ENCODE data around the gene PHPT1.
A peak's percentile ranks its signal among the peaks of the same experiment; 100 is the strongest.

The PHPT1 gene

DNA sequence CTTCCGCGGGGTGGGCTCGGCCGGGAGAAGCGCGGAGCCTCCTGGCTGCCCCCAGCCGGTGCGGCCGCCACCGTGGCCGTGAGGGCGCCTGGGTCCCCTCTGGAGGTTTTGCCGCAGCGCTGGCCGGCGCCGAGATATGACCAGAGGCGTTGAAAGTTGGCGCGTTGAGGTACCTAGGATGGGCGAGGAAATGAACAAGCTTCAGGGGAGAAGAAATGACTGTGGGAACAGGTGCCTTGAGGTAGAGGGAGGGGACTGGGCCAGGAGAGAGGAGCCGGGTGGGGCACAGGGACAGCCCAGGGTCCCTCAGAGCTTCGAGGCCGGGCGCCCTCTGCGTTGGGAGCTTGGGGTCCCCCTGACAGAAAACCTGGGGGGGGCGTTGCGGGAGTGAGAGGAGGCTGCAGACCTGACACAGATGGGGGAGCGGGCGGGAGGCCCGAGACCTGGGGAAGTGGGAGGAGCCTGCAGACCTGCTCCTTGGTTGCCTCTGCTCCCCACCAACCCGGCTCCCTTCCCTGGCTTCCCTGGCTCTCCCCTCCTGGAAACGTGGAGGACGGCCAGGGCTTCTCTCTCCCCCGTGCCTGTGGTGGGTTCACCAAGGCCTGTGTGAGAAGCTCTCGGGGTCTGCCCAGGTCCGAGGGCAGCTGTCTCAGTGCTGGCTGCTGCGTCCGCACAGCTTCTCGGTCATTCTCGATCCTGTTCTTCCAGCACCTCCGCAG lies 27.2 kb upstream of the PHPT1 start:
- POLR2A ChIA-PET, result no interaction called here
- CTCF ChIA-PET, result interaction anchor here (1.2 to 4.0 kb wide), 2 partner anchors 9 to 20 kb away, joined by 3 to 26 read pairs; partner anchors contain the start of gene AJM1

DNA sequence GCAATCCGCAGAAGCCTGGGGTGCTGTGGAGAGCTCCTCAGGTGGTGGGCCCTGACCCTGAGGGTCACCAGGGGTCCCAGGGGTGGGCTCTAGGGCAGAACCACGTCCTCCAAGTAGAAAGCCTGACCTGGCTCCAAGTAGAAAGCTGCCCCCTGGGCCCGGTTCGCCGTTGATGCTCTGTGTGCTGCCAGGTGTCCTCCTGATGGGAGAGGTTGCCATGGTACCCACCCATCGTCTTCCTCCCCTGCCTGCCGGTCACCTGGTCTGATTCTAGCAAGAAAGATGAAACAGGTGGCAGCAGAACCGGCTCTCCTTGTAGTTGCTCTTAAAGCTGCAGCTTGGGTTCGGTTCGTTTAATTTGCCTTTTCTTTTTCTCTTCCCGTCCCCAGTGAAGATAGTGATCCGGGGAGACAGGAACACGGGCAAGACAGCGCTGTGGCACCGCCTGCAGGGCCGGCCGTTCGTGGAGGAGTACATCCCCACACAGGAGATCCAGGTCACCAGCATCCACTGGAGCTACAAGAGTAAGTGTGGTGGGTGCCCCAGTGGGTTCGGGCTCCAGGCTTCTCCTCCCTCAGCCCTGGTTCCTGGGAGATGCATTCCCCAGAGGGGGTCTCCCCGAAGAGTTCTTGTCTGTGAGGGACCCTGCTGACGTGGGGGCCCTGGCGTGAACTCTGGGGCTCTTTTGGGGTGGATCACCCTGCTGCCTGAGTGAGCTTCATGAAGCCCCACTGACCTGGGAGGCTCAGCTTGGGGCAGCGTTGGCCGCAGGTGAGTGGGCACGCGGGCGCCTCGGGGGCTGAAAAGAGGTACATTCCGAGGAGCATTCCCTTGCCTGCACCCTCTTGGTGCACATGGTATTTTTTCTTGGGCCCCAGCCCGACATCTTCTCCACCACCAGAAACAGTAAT lies 25.8 kb upstream of the PHPT1 start:
- ChIA-PET POLR2A (no interaction called here), CTCF (interaction anchor here (1.2 to 4.0 kb wide), 3 partner anchors 10 to 31 kb away, joined by 3 to 26 read pairs (median 3); partner anchors contain the start of gene AJM1)
- TF ChIP-seq, protein P1, sequence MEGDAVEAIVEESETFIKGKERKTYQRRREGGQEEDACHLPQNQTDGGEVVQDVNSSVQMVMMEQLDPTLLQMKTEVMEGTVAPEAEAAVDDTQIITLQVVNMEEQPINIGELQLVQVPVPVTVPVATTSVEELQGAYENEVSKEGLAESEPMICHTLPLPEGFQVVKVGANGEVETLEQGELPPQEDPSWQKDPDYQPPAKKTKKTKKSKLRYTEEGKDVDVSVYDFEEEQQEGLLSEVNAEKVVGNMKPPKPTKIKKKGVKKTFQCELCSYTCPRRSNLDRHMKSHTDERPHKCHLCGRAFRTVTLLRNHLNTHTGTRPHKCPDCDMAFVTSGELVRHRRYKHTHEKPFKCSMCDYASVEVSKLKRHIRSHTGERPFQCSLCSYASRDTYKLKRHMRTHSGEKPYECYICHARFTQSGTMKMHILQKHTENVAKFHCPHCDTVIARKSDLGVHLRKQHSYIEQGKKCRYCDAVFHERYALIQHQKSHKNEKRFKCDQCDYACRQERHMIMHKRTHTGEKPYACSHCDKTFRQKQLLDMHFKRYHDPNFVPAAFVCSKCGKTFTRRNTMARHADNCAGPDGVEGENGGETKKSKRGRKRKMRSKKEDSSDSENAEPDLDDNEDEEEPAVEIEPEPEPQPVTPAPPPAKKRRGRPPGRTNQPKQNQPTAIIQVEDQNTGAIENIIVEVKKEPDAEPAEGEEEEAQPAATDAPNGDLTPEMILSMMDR (IDR thresholded peaks at IDR 0.05; ENCODE audit: control extremely low read depth, extremely low read depth, low read depth, missing control alignments), result no peak
- DNase-seq (ENCODE audit: extremely low spot score), result no peak

More for the DNA sequence above, 27.2 kb upstream of the PHPT1 start:
- no peak for DNase-seq (ENCODE audit: extremely low spot score)
- TF ChIP-seq, protein P1 (IDR thresholded peaks at IDR 0.05; ENCODE audit: control extremely low read depth, extremely low read depth, low read depth, missing control alignments), result no peak

DNA sequence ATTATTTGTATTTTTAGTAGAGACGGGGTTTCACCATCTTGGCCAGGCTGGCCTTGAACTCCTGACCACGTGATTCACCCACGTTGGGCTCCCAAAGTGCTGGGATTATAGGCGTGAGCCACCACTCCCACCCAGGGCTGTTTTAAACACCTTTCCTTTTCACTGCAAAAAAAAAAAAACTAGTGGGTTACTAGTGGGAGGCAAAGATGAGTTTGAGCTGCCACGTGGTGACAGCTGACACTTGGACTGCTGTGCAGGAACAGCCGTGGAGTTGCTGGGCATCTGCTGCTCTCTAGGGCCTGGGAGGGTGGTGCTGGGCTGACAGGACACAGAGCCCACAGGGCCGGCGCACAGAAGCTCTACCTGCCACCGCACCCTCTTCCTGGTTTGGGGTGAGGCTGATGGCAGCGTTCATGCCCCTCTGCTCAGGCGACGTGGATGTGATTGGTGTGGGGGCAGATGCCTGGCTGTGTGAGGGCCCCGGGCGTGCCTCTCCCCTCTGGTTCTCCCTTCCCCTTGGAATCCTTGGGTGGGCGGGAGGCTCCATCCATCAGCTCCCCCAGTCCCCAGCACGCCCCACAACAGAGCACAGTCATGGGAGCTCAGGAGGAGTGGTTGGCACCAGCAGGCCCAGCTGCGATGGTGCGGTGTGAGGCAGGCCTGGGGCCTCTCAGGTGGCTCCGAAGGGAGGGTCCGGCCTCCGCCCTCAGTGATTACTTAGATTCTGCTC lies 24.5 kb upstream of the PHPT1 start:
- TF ChIP-seq, protein P1 (IDR thresholded peaks at IDR 0.05; ENCODE audit: control extremely low read depth, extremely low read depth, low read depth, missing control alignments), result no peak
- CTCF ChIA-PET, result interaction anchor here (4.0 kb wide), 1 partner anchor 17 kb away, joined by 26 read pairs; the partner anchor contains the start of gene AJM1
- no peak for DNase-seq (ENCODE audit: extremely low spot score)
- POLR2A ChIA-PET, result interaction anchor here (0.6 kb wide), 1 partner anchor 56 kb away, joined by 3 read pairs; no protein-coding TSS in a partner anchor

DNA sequence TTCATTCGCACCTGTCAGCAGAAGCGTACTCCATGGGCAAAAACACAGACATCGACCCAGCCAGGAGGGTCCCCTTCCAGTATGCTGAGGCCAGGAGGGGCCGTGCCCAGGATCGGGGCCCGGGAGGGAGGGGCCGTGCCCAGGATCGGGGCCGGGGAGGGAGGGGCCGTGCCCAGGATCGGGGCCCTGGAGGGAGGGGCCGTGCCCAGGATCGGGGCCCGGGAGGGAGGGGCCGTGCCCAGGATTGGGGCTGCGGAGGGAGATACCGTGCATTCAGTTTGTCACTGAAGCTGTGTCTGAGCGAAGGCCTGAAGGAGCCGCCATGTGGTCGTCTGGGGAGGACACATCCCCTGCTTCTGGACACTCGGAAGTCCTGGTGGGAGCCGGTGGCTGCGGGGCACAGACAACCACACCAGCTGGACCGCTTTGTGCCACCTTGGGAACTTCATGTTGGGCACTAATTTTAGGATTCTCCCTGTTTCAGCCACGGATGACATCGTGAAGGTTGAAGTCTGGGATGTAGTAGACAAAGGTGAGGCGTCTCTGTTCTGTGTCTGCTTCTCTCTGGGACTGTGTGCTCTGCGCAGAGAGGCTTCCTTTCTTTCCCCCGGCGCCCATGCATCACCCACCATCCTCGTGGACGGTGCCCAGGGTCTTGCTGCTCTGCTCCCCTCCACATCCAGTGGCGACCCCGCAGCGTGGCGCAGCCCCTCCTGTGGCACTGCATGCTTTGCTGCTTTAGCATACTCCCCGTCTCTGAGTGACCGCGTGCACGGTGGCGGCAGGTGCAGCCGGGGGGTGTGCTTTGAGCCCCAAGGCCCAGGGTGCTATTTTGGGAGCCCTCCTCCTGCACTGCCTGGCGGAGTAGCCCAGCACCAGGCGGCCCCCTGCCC lies 23.7 kb upstream of the PHPT1 start:
- CTCF ChIA-PET, result interaction anchor here (1.2 to 4.0 kb wide), 2 partner anchors 16 to 17 kb away, joined by 4 to 26 read pairs; partner anchors contain the start of gene AJM1
- TF ChIP-seq, protein P1 (IDR thresholded peaks at IDR 0.05; ENCODE audit: control extremely low read depth, extremely low read depth, low read depth, missing control alignments), result no peak
- POLR2A ChIA-PET, result no interaction called here
- no peak for DNase-seq (ENCODE audit: extremely low spot score)

DNA sequence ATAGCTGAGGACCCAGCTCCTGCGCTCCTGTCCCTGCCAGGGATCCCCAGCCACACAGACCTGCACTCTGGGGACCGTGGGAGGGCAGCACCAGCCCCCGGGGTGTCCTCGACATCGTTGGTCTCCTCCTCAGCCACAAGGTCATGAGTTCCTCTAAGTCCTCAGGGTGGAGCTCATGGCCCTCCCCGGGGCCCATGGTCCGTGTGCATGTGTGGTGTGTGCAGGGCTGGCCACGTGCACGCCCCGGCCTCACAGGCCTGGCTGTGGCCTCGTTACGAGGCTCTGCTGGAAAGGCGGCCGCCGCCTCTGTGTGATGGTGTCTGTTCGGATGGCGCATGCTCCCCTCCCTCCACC lies 23.0 kb upstream of the PHPT1 start:
- CTCF ChIA-PET, result interaction anchor here (1.2 kb wide), 1 partner anchor 15 kb away, joined by 4 read pairs; the partner anchor contains the start of gene AJM1
- TF ChIP-seq, protein P1 (IDR thresholded peaks at IDR 0.05; ENCODE audit: control extremely low read depth, extremely low read depth, low read depth, missing control alignments), result no peak
- POLR2A ChIA-PET, result no interaction called here

More for the DNA sequence above, 23.0 kb upstream of the PHPT1 start:
- peak; percentile 9 for DNase-seq (ENCODE audit: extremely low spot score)

All from GM10248 (cell line).